Panc1 (cell line): Measurements from ENCODE around the gene ZNF362. TPM values are rescaled to one million over a fixed set of nuclear protein-coding genes. Genes with fewer than 3 reads are reported as not detected.

Experiments used
- ATAC-seq: fragments of 200-7000 bp; cut with Tn5 transposase; 2 replicates; pipeline ENCODE4 v1.9.1; 2020; ENCODE audit warnings: mild to moderate bottlenecking, moderate library complexity
- BruUV-seq: library from RNA; stranded (reverse); fragments of 400-500 nt; replicated peaks from 2 replicates; lab custom pipeline; 2021; lab: Mats Ljungman, UMichigan
- CTCF ChIA-PET: fragments of 300-600 bp; sonication (Branson Sonifier 250); formaldehyde crosslinking; loops from one replicate; lab custom pipeline; 2022; ENCODE audit warnings: antibody characterized with exemption; lab: Charles Lee
- POLR2A ChIA-PET: fragments of 300-600 bp; sonication (Branson Sonifier 250); formaldehyde crosslinking; loops from one replicate; lab custom pipeline; 2022; ENCODE audit warnings: antibody characterized with exemption; lab: Charles Lee
- DNase-seq: peaks from one replicate; pipeline ENCODE4 v3.0.0-alpha.2; 2010; ENCODE audit warnings: low read depth, low spot score
- H3K27ac ChIP-seq: 2 replicates; pipeline ENCODE4 v1.5.1; 2011; ENCODE audit warnings: mild to moderate bottlenecking, low read length, inconsistent platforms
- H3K27me3 ChIP-seq: fragments of 200-500 bp; sonication (Bioruptor generic); 2 replicates; pipeline ENCODE4 v1.6.0; 2014; ENCODE audit warnings: low read length, inconsistent platforms; ENCODE audit not compliant: control insufficient read depth, insufficient read depth
- H3K36me3 ChIP-seq: fragments of 200-500 bp; sonication (Bioruptor generic); 2 replicates; pipeline ENCODE4 v1.5.1; 2014; ENCODE audit warnings: inconsistent platforms, mild to moderate bottlenecking, low read length, moderate library complexity; ENCODE audit not compliant: control insufficient read depth, insufficient read depth
- H3K4me1 ChIP-seq: 2 replicates; pipeline ENCODE4 v1.5.1; 2011; ENCODE audit warnings: inconsistent platforms, mild to moderate bottlenecking, low read length, moderate library complexity; ENCODE audit not compliant: control insufficient read depth, insufficient read depth
- H3K4me3 ChIP-seq, 2 experiments: 2 replicates each; pipeline ENCODE4 v1.5.1; 2011 to 2012; ENCODE audit warnings: low read depth in 2 of 2, low read length in 2 of 2, mild to moderate bottlenecking in 2 of 2, inconsistent platforms in 1 of 2, moderate library complexity in 1 of 2
- H3K9me3 ChIP-seq: fragments of 200-500 bp; sonication (Bioruptor generic); 2 replicates; pipeline ENCODE4 v1.5.1; 2014; ENCODE audit warnings: low read depth, mild to moderate bottlenecking, inconsistent platforms, low read length, moderate library complexity; ENCODE audit not compliant: control insufficient read depth, insufficient read depth
- CTCF ChIP-seq: fragments of 450-650 bp; IDR thresholded peaks from 2 replicates; pipeline ENCODE4 v1.5.1; 2017; ENCODE audit warnings: mild to moderate bottlenecking
- POLR2AphosphoS5 ChIP-seq: IDR thresholded peaks from 2 replicates; pipeline ENCODE4 v1.6.1; 2012; ENCODE audit warnings: mild to moderate bottlenecking, low read depth, low read length, moderate library complexity
- SIN3A ChIP-seq: IDR thresholded peaks from 2 replicates; pipeline ENCODE4 v1.6.1; 2012; ENCODE audit warnings: low read depth, mild to moderate bottlenecking, low read length, moderate library complexity, borderline replicate concordance; ENCODE audit not compliant: insufficient read depth
- TCF7L2 ChIP-seq: IDR thresholded peaks from 2 replicates; pipeline ENCODE4 v1.6.1; 2011; ENCODE audit warnings: mild to moderate bottlenecking, low read depth, low read length, inconsistent platforms
- in situ Hi-C: cut with HindIII; loops from 2 replicates; pipeline ENCODE4 v1.10.0; 2016; ENCODE audit warnings: low sequenced_read_pairs, low pct_unique_long_range_greater_than_20kb
- intact Hi-C: fragments of 100-400 bp; cut with micrococcal nuclease; formaldehyde crosslinking; loops from one replicate; pipeline ENCODE4 v1.10.0; 2022; ENCODE audit not compliant: unreplicated experiment
- total RNA-seq: library from RNA; stranded (reverse); gene quantifications from one replicate; pipeline ENCODE4 v1.2.1, GENCODE V29; 2021; ENCODE audit not compliant: unreplicated experiment
- TF ChIP-seq, protein P1 (sequence below), 2 experiments: IDR thresholded peaks; 2 replicates each; pipeline ENCODE4 v1.6.1; 2011 to 2012; ENCODE audit warnings: low read depth in 2 of 2, control low read depth in 1 of 2, low read length in 1 of 2, mild to moderate bottlenecking in 1 of 2, moderate library complexity in 1 of 2; ENCODE audit not compliant: insufficient read depth in 1 of 2

Gene ZNF362
- total RNA-seq, 1 experiment from 2014 or later, result 17.5 TPM

- intact Hi-C loops (no loop called here), in situ Hi-C loops (no loop called here)
- Histone ChIP-seq H3K9me3 (no peaks in the 10 kb centered on the region), H3K27me3 (no peaks in the 10 kb centered on the region; the same call in none of the 2 replicates), H3K4me3 (no peak overlapping the region), H3K27ac (no peak overlapping the region), H3K36me3 (no peaks in the 10 kb centered on the region), H3K4me1 (peaks cover 9% of the 10 kb centered on the region)
- ATAC-seq (peak; percentile 79), DNase-seq (no peak)
- ChIA-PET CTCF (no interaction called here), POLR2A (no interaction called here)
- BruUV-seq, result no TSS peak
- TF ChIP-seq POLR2AphosphoS5 (no peak), TCF7L2 (0 out of 2 replicates have a peak, but pooled peaks have one; percentile 18)
These were observed 12.0 kb upstream of the ZNF362 start for GRCh38 chr1:33244143-33244808.

DNA sequence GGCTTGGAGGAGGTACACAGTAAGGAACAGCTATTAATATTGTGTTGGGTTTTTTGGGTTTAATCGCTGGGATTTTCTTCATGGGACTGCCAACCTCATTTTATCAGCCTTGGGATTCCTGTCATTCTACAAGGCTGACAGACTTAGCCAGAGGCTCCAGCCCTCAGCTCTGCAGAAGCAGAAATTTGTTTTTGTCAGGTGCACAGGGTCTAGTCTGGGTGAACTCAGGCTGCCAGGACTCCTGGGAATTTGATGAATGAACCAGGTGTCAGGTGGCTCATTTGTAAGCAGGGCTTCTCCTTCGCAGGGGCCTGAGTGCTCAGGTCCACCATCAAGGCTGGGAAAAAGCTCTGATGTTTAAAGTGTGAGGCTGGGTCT lies 11.5 kb upstream of the ZNF362 start:
- no peak overlapping the region for H3K4me3 ChIP-seq
- ATAC-seq, result no peak
- no peaks in the 10 kb centered on the region for H3K36me3 ChIP-seq
- BruUV-seq, result no TSS peak
- TF ChIP-seq TCF7L2 (no peak), CTCF (no peak), POLR2AphosphoS5 (no peak), SIN3A (no peak)
- TF ChIP-seq, protein P1, sequence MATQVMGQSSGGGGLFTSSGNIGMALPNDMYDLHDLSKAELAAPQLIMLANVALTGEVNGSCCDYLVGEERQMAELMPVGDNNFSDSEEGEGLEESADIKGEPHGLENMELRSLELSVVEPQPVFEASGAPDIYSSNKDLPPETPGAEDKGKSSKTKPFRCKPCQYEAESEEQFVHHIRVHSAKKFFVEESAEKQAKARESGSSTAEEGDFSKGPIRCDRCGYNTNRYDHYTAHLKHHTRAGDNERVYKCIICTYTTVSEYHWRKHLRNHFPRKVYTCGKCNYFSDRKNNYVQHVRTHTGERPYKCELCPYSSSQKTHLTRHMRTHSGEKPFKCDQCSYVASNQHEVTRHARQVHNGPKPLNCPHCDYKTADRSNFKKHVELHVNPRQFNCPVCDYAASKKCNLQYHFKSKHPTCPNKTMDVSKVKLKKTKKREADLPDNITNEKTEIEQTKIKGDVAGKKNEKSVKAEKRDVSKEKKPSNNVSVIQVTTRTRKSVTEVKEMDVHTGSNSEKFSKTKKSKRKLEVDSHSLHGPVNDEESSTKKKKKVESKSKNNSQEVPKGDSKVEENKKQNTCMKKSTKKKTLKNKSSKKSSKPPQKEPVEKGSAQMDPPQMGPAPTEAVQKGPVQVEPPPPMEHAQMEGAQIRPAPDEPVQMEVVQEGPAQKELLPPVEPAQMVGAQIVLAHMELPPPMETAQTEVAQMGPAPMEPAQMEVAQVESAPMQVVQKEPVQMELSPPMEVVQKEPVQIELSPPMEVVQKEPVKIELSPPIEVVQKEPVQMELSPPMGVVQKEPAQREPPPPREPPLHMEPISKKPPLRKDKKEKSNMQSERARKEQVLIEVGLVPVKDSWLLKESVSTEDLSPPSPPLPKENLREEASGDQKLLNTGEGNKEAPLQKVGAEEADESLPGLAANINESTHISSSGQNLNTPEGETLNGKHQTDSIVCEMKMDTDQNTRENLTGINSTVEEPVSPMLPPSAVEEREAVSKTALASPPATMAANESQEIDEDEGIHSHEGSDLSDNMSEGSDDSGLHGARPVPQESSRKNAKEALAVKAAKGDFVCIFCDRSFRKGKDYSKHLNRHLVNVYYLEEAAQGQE (IDR thresholded peaks at IDR 0.05; ENCODE audit: insufficient read depth in 1 of 2, low read depth in 2 of 2, low read length in 1 of 2), result no peak
- ChIA-PET POLR2A (no interaction called here), CTCF (no interaction called here)
- no peak for DNase-seq
- no peaks in the 10 kb centered on the region for H3K9me3 ChIP-seq
- H3K4me1 ChIP-seq, result peaks cover 9% of the 10 kb centered on the region
- intact Hi-C loops (no loop called here), in situ Hi-C loops (no loop called here)
- H3K27me3 ChIP-seq, result no peaks in the 10 kb centered on the region; the same call in none of the 2 replicates
- no peak overlapping the region for H3K27ac ChIP-seq

DNA sequence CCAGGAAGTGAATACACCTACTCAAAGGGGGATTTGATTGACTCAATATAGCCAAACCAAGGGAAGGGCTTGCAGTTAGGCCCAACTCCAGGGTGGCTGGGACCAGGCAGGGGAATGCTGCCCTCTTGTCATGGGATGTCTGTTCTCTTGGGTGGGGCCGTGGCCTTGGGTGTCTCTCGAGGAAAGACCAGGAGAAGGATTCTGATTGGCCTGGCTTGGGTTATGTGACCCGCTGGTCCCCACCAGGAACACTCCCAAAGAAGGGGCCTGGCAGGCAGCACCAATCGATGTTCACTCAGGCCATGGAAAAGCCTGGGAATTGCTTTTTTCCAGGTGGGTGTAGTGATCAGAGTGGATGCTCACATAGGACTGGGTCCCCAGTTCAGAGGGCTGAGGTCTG lies 10.1 kb upstream of the ZNF362 start:
- DNase-seq (no peak), ATAC-seq (no peak)
- BruUV-seq, result no TSS peak
- ChIA-PET POLR2A (no interaction called here), CTCF (no interaction called here)
- Histone ChIP-seq H3K9me3 (no peaks in the 10 kb centered on the region), H3K4me1 (peaks cover 9% of the 10 kb centered on the region), H3K36me3 (no peaks in the 10 kb centered on the region), H3K4me3 (no peak overlapping the region), H3K27ac (no peak overlapping the region), H3K27me3 (no peaks in the 10 kb centered on the region; the same call in 1 of the 2 replicates)
- intact Hi-C loops, result no loop called here
- in situ Hi-C loops, result no loop called here
- TF ChIP-seq POLR2AphosphoS5 (no peak), TCF7L2 (no peak), CTCF (no peak), SIN3A (no peak)
- TF ChIP-seq, protein P1 (IDR thresholded peaks at IDR 0.05; ENCODE audit: insufficient read depth in 1 of 2, low read depth in 2 of 2, low read length in 1 of 2), result no peak
